Esophagus muscularis mucosa (tissue), 4 donors: ENCODE data around the gene AP2B1. TPM values are rescaled to one million over a fixed set of nuclear protein-coding genes. Genes with fewer than 3 reads are reported as not detected.
"Not testable (repeated sequence)": the region's sequence is repeated elsewhere in the genome, so short reads cannot be mapped to it uniquely, and the experiment has no call there.

Experiments
- DNase-seq: peaks from one replicate; pipeline ENCODE4 v3.0.0-alpha.2; 2017; ENCODE audit errors: extremely low spot score
- H3K27ac ChIP-seq, 4 donors: fragments of 200-600 bp; sonication (generic); replicated peaks in 1 of 4; 1 replicate in 3 of 4; 2 replicates in 1 of 4; pipeline ENCODE4 v1.5.1; 2016 to 2019; ENCODE audit warnings: mild to moderate bottlenecking in 1 of 4
- H3K27me3 ChIP-seq, 4 donors: fragments of 200-600 bp; sonication (generic); one replicate each; pipeline versions ENCODE4 v1.5.1 to v1.6.0; 2016 to 2019
- H3K36me3 ChIP-seq, 4 donors: fragments of 200-600 bp; sonication (generic); one replicate each; pipeline ENCODE4 v1.5.1; 2016 to 2019
- H3K4me1 ChIP-seq, 4 donors: fragments of 200-600 bp; sonication (generic); one replicate each; pipeline ENCODE4 v1.5.1; 2016 to 2019
- H3K4me3 ChIP-seq, 4 donors: fragments of 200-600 bp; sonication (generic); 1 replicate in 2 of 4; 2 replicates in 2 of 4; pipeline ENCODE4 v1.5.1; 2016 to 2019; ENCODE audit warnings: mild to moderate bottlenecking in 4 of 4, moderate library complexity in 1 of 4
- H3K9me3 ChIP-seq, 4 donors: fragments of 200-600 bp; sonication (generic); 1 replicate in 3 of 4; 2 replicates in 1 of 4; pipeline ENCODE4 v1.5.1; 2016 to 2019
- CTCF ChIP-seq, 3 experiments: fragments of 200-600 bp in 2 of 3; fragments of 450-650 bp in 1 of 3; sonication (generic) in 2 of 3; IDR thresholded peaks; one replicate each; pipeline ENCODE4 v1.5.1; 2017 to 2019; ENCODE audit warnings: antibody characterized with exemption in 3 of 3, mild to moderate bottlenecking in 2 of 3, moderate library complexity in 1 of 3
- EP300 ChIP-seq: sonication (generic); formaldehyde crosslinking; IDR thresholded peaks from one replicate; pipeline ENCODE4 v1.6.1; 2017; ENCODE audit warnings: antibody characterized with exemption
- POLR2A ChIP-seq: fragments of 450-650 bp; IDR thresholded peaks from one replicate; pipeline ENCODE4 v1.6.1; 2017; ENCODE audit warnings: antibody characterized with exemption, moderate library complexity, mild to moderate bottlenecking, low read depth
- POLR2AphosphoS5 ChIP-seq, 2 donors: sonication (generic); formaldehyde crosslinking; IDR thresholded peaks; one replicate each; pipeline ENCODE4 v1.6.1; 2017; ENCODE audit warnings: antibody characterized with exemption in 2 of 2
- WGBS: methylation state at CpG from one replicate; pipeline ENCODE4 v1.1.5; 2018; 5-methylcytosine and 5-hydroxymethylcytosine counted together
- intact Hi-C: fragments of 100-400 bp; cut with DNase I; formaldehyde crosslinking; loops from one replicate; pipeline ENCODE4 v1.15.1; 2023
- total RNA-seq, 4 donors: library from RNA; depleted of rRNA; stranded (reverse); fragments of >200 nt; gene quantifications; one replicate each; pipeline versions ENCODE4 v1.1.0 to v1.2.1, GENCODE V29; 2016

Gene AP2B1
- total RNA-seq, 4 donors from 2014 or later, result 108 to 276 (median 155) TPM

GRCh38 chr17:35559495-35560210, 27.5 kb upstream of the AP2B1 start:
- intact Hi-C loops, result no loop called here
- 61% methylated on average over 2 of the region's 2 CpGs for WGBS

GRCh38 chr17:35560703-35561102, 26.4 kb upstream of the AP2B1 start, which contains the start of gene SLFN14:
SLFN14 (minus strand) TSS chr17:35560819; CDS start chr17:35558062, 2,757 bp downstream.
- Histone ChIP-seq H3K27me3 (peaks cover 0 to 19% (median 0%) of the 10 kb centered on the region in 4 donors), H3K4me1 (no peaks in the 10 kb centered on the region), H3K27ac (no peak within 1 kb of the TSS), H3K4me3 (no peak within 1 kb of the TSS), H3K36me3 (no peaks in the 10 kb centered on the region), H3K9me3 (no peaks in the 10 kb centered on the region)
- 62% methylated on average over 3 of the region's 3 CpGs for WGBS
- no peak for DNase-seq
- TF ChIP-seq CTCF (IDR thresholded peaks at IDR 0.05) (no peak), POLR2A (no peak), EP300 (no peak), POLR2AphosphoS5 (IDR thresholded peaks at IDR 0.05) (no peak)
- intact Hi-C loops, result no loop called here

More at GRCh38 chr17:35559495-35560210, 27.5 kb upstream of the AP2B1 start:
- DNase-seq, result no peak
- Histone ChIP-seq H3K9me3 (no peaks in the 10 kb centered on the region), H3K27ac (no peak overlapping the region), H3K27me3 (peaks cover 0 to 28% (median 0%) of the 10 kb centered on the region in 4 donors), H3K4me3 (no peak overlapping the region), H3K36me3 (no peaks in the 10 kb centered on the region), H3K4me1 (no peaks in the 10 kb centered on the region)
- TF ChIP-seq EP300 (no peak), CTCF (IDR thresholded peaks at IDR 0.05) (no peak), POLR2A (no peak), POLR2AphosphoS5 (IDR thresholded peaks at IDR 0.05) (no peak)

- H3K27me3 ChIP-seq, intact Hi-C loops, H3K4me3 ChIP-seq, DNase-seq, H3K4me1 ChIP-seq, H3K9me3 ChIP-seq, H3K27ac ChIP-seq, H3K36me3 ChIP-seq: not testable (repeated sequence)
- WGBS, result 76% methylated on average over 16 of the region's 16 CpGs
These were observed 23.9 kb upstream of the AP2B1 start for GRCh38 chr17:35563181-35563580.

GRCh38 chr17:35566968-35567367, 20.2 kb upstream of the AP2B1 start:
- Histone ChIP-seq H3K36me3 (peaks cover 0 to 3% (median 0%) of the 10 kb centered on the region in 4 donors), H3K4me1 (peaks cover 20 to 40% (median 32%) of the 10 kb centered on the region in 4 donors), H3K27ac (peak overlapping the region in 2 of 4 donors; percentile 80 to 89), H3K27me3 (peaks cover 0 to 3% (median 0%) of the 10 kb centered on the region in 4 donors), H3K9me3 (no peaks in the 10 kb centered on the region), H3K4me3 (peak overlapping the region; percentile 62 to 78 (median 67))
- 67% methylated on average over 11 of the region's 11 CpGs for WGBS
- TF ChIP-seq EP300 (no peak), POLR2A (no peak), POLR2AphosphoS5 (IDR thresholded peaks at IDR 0.05) (no peak), CTCF (IDR thresholded peaks at IDR 0.05) (no peak)
- intact Hi-C loops, result no loop called here
- DNase-seq, result no peak

GRCh38 chr17:35568561-35568960, 18.6 kb upstream of the AP2B1 start:
- Histone ChIP-seq H3K36me3 (peaks cover 0 to 12% (median 6%) of the 10 kb centered on the region in 4 donors), H3K4me1 (peaks cover 20 to 40% (median 32%) of the 10 kb centered on the region in 4 donors), H3K27me3 (no peaks in the 10 kb centered on the region), H3K9me3 (no peaks in the 10 kb centered on the region), H3K4me3 (peak overlapping the region; percentile 62 to 78 (median 67)), H3K27ac (peak overlapping the region; percentile 80 to 89 (median 86))
- TF ChIP-seq CTCF (IDR thresholded peaks at IDR 0.05), result no peak
- no peak for TF ChIP-seq POLR2A
- TF ChIP-seq EP300, result no peak
- no peak for TF ChIP-seq POLR2AphosphoS5 (IDR thresholded peaks at IDR 0.05)
- DNase-seq, result no peak
- 27% methylated on average over 15 of the region's 15 CpGs for WGBS
- intact Hi-C loops, result no loop called here
